Calu3 (cell line): ENCODE data around the gene THADA. TPM values are rescaled to one million over a fixed set of nuclear protein-coding genes. Genes with fewer than 3 reads are reported as not detected.

Experiments
- BruUV-seq: library from RNA; stranded (reverse); fragments of 400-500 nt; replicated peaks from 2 replicates; lab custom pipeline; 2021; lab: Mats Ljungman, UMichigan
- CTCF ChIA-PET: fragments of 300-600 bp; sonication (Branson Sonifier 250); formaldehyde crosslinking; loops from one replicate; lab custom pipeline; 2022; ENCODE audit warnings: antibody characterized with exemption; lab: Charles Lee
- DNase-seq: peaks from one replicate; pipeline ENCODE4 v3.0.0; 2022
- H3K27ac Mint-ChIP-seq: one replicate; pipeline ENCODE4 v1.8.0; 2022; ENCODE audit warnings: mixed read lengths; ENCODE audit not compliant: unreplicated experiment
- H3K27me3 Mint-ChIP-seq: one replicate; pipeline ENCODE4 v1.8.0; 2022; ENCODE audit warnings: mixed read lengths; ENCODE audit not compliant: unreplicated experiment
- H3K36me3 Mint-ChIP-seq: one replicate; pipeline ENCODE4 v1.8.0; 2022; ENCODE audit warnings: mild to moderate bottlenecking, moderate library complexity, mixed read lengths; ENCODE audit not compliant: insufficient read depth, unreplicated experiment
- H3K4me1 Mint-ChIP-seq: one replicate; pipeline ENCODE4 v1.8.0; 2022; ENCODE audit warnings: mild to moderate bottlenecking, low read depth, mixed read lengths; ENCODE audit not compliant: unreplicated experiment
- H3K4me3 Mint-ChIP-seq: one replicate; pipeline ENCODE4 v1.8.0; 2022; ENCODE audit warnings: mild to moderate bottlenecking, low read depth, moderate library complexity, mixed read lengths; ENCODE audit not compliant: unreplicated experiment
- H3K9me3 Mint-ChIP-seq: one replicate; pipeline ENCODE4 v1.8.0; 2022; ENCODE audit warnings: low read depth, mixed read lengths; ENCODE audit not compliant: unreplicated experiment
- CTCF ChIP-seq: fragments of 200-600 bp; IDR thresholded peaks from one replicate; pipeline ENCODE4 v1.8.0; 2022; ENCODE audit warnings: antibody characterized with exemption; ENCODE audit not compliant: unreplicated experiment
- intact Hi-C: fragments of 100-400 bp; cut with micrococcal nuclease; formaldehyde crosslinking; loops from one replicate; pipeline ENCODE4 v1.10.0; 2022; ENCODE audit not compliant: unreplicated experiment
- total RNA-seq: library from RNA; stranded (reverse); gene quantifications from 2 replicates; pipeline ENCODE4 v1.2.3, GENCODE V29; 2022

The THADA gene
- total RNA-seq, 1 experiment from 2014 or later, result 35.5 TPM

- CTCF ChIA-PET, result no interaction called here
- peaks cover 41% of the 10 kb centered on the region for H3K4me1 Mint-ChIP-seq
- intact Hi-C loops, result no loop called here
- H3K27me3 Mint-ChIP-seq, result no peaks in the 10 kb centered on the region
- no TSS peak for BruUV-seq
- no peak for TF ChIP-seq CTCF
- no peaks in the 10 kb centered on the region for H3K9me3 Mint-ChIP-seq
- no peak overlapping the region for H3K4me3 Mint-ChIP-seq
- H3K27ac Mint-ChIP-seq, result no peak overlapping the region
- no peak for DNase-seq
- peaks cover 9% of the 10 kb centered on the region for H3K36me3 Mint-ChIP-seq
These were observed 79.9 kb downstream of the THADA start for GRCh38 chr2:43515807-43516497.

- Mint-ChIP-seq H3K4me3 (no peak overlapping the region), H3K9me3 (no peaks in the 10 kb centered on the region), H3K36me3 (peaks cover 9% of the 10 kb centered on the region), H3K27me3 (no peaks in the 10 kb centered on the region), H3K27ac (no peak overlapping the region), H3K4me1 (peaks cover 41% of the 10 kb centered on the region)
- no peak for TF ChIP-seq CTCF
- intact Hi-C loops, result no loop called here
- CTCF ChIA-PET, result no interaction called here
- no peak for DNase-seq
- no TSS peak for BruUV-seq
These were observed 80.6 kb downstream of the THADA start for GRCh38 chr2:43515248-43515647.

- no TSS peak for BruUV-seq
- Mint-ChIP-seq H3K36me3 (peaks cover 6% of the 10 kb centered on the region), H3K27me3 (no peaks in the 10 kb centered on the region), H3K4me1 (peaks cover 30% of the 10 kb centered on the region), H3K27ac (no peak overlapping the region), H3K4me3 (no peak overlapping the region), H3K9me3 (no peaks in the 10 kb centered on the region)
- no peak for TF ChIP-seq CTCF
- intact Hi-C loops, result no loop called here
- DNase-seq, result no peak
- CTCF ChIA-PET, result interaction anchor here (0.7 kb wide), 1 partner anchor 28 kb away, joined by 3 read pairs; no protein-coding TSS in a partner anchor
These were observed 82.0 kb downstream of the THADA start for GRCh38 chr2:43513796-43514195.

- Mint-ChIP-seq H3K4me3 (no peak overlapping the region), H3K27me3 (no peaks in the 10 kb centered on the region), H3K36me3 (peaks cover 4% of the 10 kb centered on the region), H3K4me1 (peaks cover 25% of the 10 kb centered on the region), H3K27ac (no peak overlapping the region), H3K9me3 (no peaks in the 10 kb centered on the region)
- CTCF ChIA-PET, result no interaction called here
- TF ChIP-seq CTCF, result no peak
- DNase-seq, result no peak
- intact Hi-C loops, result no loop called here
- no TSS peak for BruUV-seq
These were observed 82.6 kb downstream of the THADA start for GRCh38 chr2:43513216-43513615.
